Duodenal mucosa (tissue), 2 donors: ENCODE measurements around the gene ATP6V0B.

Source experiments
- H3K27ac ChIP-seq: one replicate; pipeline ENCODE4 v1.7.0; 2013; ENCODE audit warnings: low read depth, low read length
- H3K27me3 ChIP-seq, 2 donors: one replicate each; pipeline ENCODE4 v1.7.0; 2013; ENCODE audit warnings: low read length in 2 of 2, control low read depth in 1 of 2; ENCODE audit not compliant: insufficient read depth in 2 of 2, control insufficient read depth in 1 of 2
- H3K36me3 ChIP-seq, 2 donors: one replicate each; pipeline ENCODE4 v1.7.0; 2013; ENCODE audit warnings: low read length in 2 of 2, control low read depth in 1 of 2; ENCODE audit not compliant: insufficient read depth in 2 of 2, control insufficient read depth in 1 of 2
- H3K4me1 ChIP-seq, 2 donors: one replicate each; pipeline ENCODE4 v1.7.0; 2013; ENCODE audit warnings: low read length in 2 of 2, control low read depth in 1 of 2; ENCODE audit not compliant: insufficient read depth in 2 of 2, control insufficient read depth in 1 of 2
- H3K4me3 ChIP-seq, 2 donors: one replicate each; pipeline ENCODE4 v1.7.0; 2013; ENCODE audit warnings: low read length in 2 of 2, low read depth in 1 of 2
- H3K9ac ChIP-seq, 2 donors: one replicate each; pipeline ENCODE4 v1.7.0; 2013; ENCODE audit warnings: low read length in 2 of 2, low read depth in 1 of 2
- H3K9me3 ChIP-seq, 2 donors: one replicate each; pipeline ENCODE4 v1.7.0; 2013; ENCODE audit warnings: low read length in 2 of 2, control low read depth in 1 of 2; ENCODE audit not compliant: control insufficient read depth in 1 of 2

Gene ATP6V0B

DNA sequence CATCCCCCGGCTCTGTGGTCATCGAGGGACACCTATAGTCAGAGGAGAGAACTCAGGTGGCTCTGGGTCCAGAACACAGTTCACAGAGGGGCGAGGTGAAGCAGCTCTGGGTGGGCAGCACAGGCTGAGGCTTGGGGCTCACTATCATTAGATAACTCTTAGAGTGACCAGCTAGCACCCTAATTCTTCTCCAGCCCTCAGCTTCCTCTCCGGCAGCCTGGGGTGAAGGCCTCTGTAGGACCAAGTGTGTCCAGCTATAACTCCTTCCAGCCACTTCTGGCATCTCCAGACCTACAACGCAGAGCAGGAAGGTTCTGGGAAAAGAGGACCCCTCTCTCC lies 39.8 kb upstream of the ATP6V0B start:
- H3K9me3 ChIP-seq = no peaks in the 10 kb centered on the region
- no peaks in the 10 kb centered on the region for H3K36me3 ChIP-seq
- no peak overlapping the region for H3K27ac ChIP-seq
- H3K27me3 ChIP-seq = peaks cover 0 to 6% of the 10 kb centered on the region in 2 donors
- H3K9ac ChIP-seq = peak overlapping the region in 1 of 2 donors; percentile 7
- no peak overlapping the region for H3K4me3 ChIP-seq
- peaks cover 15 to 21% of the 10 kb centered on the region in 2 donors for H3K4me1 ChIP-seq

DNA sequence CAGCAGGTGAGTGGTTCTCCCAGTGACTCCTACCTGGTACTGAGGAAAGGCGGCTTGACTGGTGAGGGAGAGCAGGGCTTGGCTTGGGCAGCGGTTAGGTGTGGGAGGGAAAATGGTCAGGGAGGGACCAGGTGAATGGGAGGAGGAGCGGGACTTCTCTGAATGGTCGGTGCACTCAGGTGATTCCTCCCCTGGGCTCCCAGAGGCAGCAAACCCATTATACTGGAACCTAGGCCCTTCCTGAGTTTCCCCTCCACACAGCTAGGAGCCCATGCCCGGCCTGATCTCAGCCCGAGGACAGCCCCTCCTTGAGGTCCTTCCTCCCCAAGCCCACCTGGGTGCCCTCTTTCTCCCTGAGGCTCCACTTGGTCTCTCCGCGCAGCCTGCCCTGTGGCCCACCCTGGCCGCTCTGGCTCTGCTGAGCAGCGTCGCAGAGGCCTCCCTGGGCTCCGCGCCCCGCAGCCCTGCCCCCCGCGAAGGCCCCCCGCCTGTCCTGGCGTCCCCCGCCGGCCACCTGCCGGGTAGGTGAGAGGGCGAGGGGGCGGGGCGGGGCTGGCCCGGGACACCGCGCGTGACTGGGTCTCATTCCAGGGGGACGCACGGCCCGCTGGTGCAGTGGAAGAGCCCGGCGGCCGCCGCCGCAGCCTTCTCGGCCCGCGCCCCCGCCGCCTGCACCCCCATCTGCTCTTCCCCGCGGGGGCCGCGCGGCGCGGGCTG lies 38.9 kb upstream of the ATP6V0B start:
- Histone ChIP-seq H3K27me3 (peaks cover 0 to 6% of the 10 kb centered on the region in 2 donors), H3K9me3 (no peaks in the 10 kb centered on the region), H3K4me3 (peak overlapping the region in 1 of 2 donors; percentile 26), H3K36me3 (no peaks in the 10 kb centered on the region), H3K4me1 (peaks cover 15 to 21% of the 10 kb centered on the region in 2 donors), H3K27ac (no peak overlapping the region), H3K9ac (no peak overlapping the region)

DNA sequence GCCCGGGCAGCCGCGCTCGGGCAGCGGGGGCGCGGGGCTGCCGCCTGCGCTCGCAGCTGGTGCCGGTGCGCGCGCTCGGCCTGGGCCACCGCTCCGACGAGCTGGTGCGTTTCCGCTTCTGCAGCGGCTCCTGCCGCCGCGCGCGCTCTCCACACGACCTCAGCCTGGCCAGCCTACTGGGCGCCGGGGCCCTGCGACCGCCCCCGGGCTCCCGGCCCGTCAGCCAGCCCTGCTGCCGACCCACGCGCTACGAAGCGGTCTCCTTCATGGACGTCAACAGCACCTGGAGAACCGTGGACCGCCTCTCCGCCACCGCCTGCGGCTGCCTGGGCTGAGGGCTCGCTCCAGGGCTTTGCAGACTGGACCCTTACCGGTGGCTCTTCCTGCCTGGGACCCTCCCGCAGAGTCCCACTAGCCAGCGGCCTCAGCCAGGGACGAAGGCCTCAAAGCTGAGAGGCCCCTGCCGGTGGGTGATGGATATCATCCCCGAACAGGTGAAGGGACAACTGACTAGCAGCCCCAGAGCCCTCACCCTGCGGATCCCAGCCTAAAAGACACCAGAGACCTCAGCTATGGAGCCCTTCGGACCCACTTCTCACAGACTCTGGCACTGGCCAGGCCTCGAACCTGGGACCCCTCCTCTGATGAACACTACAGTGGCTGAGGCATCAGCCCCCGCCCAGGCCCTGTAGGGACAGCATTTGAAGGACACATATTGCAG lies 38.2 kb upstream of the ATP6V0B start:
- H3K27me3 ChIP-seq = peaks cover 0 to 6% of the 10 kb centered on the region in 2 donors
- no peaks in the 10 kb centered on the region for H3K9me3 ChIP-seq
- H3K27ac ChIP-seq = no peak overlapping the region
- no peaks in the 10 kb centered on the region for H3K36me3 ChIP-seq
- peak overlapping the region; percentile 54 to 55 for H3K4me3 ChIP-seq
- no peak overlapping the region for H3K9ac ChIP-seq
- peaks cover 15 to 21% of the 10 kb centered on the region in 2 donors for H3K4me1 ChIP-seq

DNA sequence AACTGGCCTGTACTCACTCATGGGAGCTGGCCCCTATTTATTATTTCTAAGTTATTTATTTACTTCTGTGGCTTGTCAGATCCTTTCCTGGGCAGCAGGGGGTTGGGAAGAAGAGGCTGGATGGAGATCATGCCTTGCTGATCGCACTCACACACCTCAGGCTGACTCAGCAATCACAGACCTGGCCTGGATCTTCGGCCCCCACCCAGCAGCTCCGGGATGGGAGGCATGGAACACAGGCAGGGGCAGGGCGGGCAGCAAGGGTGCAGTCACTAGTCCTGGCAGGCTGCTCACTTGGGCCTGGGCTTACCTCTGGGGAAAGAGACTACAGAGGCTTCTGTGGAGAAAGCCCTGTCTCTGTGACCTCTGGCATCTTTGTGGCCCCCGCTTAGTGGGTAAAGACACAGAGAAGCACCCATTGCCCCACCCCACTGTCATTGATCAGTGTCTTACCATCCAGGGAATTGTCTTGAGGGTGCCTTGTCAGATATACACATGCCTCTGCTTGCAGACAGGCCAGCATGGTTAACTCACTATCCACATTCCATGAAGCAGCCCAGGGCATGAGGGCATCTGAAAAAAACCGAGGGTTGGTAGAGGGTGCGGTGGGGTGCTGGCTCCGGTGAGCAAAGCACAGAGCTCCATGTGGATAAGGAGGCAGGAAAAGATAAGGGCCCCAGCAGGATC lies 37.4 kb upstream of the ATP6V0B start:
- Histone ChIP-seq H3K4me1 (peaks cover 15 to 21% of the 10 kb centered on the region in 2 donors), H3K27me3 (peaks cover 0 to 6% of the 10 kb centered on the region in 2 donors), H3K4me3 (no peak overlapping the region), H3K27ac (no peak overlapping the region), H3K9me3 (no peaks in the 10 kb centered on the region), H3K9ac (no peak overlapping the region), H3K36me3 (no peaks in the 10 kb centered on the region)

DNA sequence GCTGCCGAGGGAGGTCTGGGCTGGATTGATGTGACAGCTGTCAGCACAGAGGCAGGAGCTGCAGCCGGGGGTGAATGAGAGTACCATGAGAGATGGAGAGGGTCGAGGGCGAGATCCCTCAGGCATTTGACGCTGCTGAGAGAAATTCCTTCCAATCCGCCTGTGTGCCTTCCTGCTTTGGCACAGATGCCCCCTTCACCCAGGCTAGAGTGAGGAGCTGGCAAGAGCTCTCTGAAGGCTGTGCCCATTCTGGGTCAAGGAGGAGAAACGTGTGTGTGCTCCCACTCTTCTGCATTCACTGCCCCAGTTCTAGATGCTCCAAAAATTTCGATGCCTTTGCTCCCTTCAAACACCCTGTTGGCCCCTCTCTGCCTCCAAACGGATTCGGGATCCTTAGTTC lies 36.4 kb upstream of the ATP6V0B start:
- H3K4me1 ChIP-seq = peaks cover 9 to 17% of the 10 kb centered on the region in 2 donors
- no peaks in the 10 kb centered on the region for H3K9me3 ChIP-seq
- H3K27me3 ChIP-seq = no peaks in the 10 kb centered on the region
- no peaks in the 10 kb centered on the region for H3K36me3 ChIP-seq
- no peak overlapping the region for H3K27ac ChIP-seq
- no peak overlapping the region for H3K9ac ChIP-seq
- H3K4me3 ChIP-seq = no peak overlapping the region

DNA sequence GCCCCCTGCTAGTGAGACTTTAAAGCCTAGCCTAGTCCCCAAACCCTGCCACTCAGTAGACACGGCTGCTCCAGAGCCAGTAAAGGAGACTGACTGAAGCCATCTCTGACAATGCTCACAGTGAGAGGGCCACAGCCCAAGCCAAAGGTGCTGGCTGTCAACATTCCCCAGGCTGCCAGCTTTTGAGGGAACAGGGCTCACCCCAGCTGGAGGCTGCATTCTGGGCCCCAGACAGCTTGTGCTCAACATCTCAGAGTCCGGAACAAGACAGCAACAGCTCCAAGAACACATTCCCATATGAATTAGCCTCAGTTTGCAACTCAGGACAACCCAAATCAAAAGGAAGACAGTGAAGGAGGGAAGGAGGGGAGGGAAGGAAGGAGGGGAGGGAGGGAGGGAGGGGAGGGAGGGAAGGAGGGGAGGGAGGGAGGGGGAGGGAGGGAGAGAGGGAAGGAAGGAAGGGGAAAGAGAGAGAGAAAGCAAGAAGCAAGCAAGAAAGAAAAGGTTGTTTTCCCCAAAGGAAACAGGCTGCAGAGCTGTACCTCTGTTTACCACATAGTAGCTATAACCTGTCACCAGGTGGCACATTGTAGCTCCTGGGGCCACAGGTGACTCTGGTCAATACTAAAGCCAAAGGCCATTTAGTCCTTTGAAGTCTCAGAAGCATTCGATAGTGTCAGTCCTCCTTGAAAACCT lies 35.7 kb upstream of the ATP6V0B start:
- peaks cover 5 to 12% of the 10 kb centered on the region in 2 donors for H3K4me1 ChIP-seq
- no peaks in the 10 kb centered on the region for H3K36me3 ChIP-seq
- no peak overlapping the region for H3K27ac ChIP-seq
- H3K4me3 ChIP-seq = no peak overlapping the region
- H3K9ac ChIP-seq = no peak overlapping the region
- no peaks in the 10 kb centered on the region for H3K9me3 ChIP-seq
- H3K27me3 ChIP-seq = no peaks in the 10 kb centered on the region

DNA sequence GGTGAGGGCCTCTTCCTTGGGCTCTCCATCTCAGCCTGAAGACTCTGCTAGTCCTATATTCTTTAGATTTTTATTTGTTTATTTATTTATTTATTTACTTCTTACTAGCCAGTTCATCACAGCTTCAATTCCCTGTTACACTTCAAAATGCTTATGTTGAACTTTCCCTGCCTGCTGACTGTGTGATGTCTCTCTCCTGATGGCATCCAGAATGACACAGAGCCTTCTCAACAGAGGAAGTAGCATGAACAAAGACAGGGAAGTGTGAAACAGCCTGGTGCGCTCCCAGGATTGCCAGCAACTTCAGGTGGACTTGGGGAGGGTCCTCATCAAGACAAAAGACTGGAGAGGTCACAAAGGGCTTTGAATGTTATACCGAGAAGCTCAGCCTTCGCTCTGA lies 32.3 kb upstream of the ATP6V0B start:
- H3K4me3 ChIP-seq = no peak overlapping the region
- H3K27ac ChIP-seq = no peak overlapping the region
- no peaks in the 10 kb centered on the region for H3K9me3 ChIP-seq
- no peaks in the 10 kb centered on the region for H3K27me3 ChIP-seq
- peaks cover 9 to 11% of the 10 kb centered on the region in 2 donors for H3K4me1 ChIP-seq
- no peak overlapping the region for H3K9ac ChIP-seq
- no peaks in the 10 kb centered on the region for H3K36me3 ChIP-seq

DNA sequence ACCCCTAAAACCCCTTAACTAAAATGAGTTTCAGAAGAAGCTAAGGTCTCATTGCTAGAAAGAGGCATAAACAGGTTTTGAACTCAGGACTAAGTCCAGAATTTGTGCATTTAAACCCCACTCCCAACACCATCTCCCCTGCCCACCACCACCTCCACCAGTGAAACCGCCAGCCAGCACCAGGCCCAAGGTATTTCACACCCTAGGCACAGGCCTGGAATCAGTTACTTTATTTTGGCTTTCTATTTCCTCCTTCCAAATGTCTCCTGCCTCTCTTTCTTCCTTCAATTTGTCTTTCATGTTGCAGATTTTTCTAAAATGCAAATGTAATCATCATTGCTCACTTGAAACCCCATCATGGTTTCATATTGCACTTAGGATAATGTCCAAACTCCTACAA lies 29.9 kb upstream of the ATP6V0B start:
- no peak overlapping the region for H3K9ac ChIP-seq

DNA sequence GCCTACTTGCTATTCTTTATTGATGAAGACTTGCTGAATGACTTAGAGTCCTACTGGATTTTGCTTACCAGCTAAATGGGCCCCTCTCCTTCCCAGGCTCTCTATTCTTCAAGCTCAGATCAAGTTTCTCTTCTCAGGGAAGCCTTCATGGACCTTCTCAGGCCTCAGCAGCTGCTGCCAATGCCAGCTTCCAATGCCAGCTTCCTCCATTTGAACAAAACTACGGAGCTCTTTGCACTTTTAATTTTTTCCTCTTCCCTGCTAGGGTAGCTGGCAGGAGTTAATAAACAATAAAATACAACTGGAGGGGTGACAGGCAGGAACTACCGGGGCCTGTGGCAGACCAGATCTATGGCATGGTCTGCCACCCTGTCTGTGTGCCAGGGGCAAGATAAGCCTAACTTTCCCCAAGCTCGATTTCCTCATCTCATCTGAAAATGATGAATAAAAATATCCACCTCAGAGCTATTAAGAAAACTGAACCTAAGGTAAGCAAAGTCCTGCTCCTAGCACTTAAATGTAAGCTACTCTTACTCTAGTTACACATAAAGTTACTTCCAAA lies 29.0 kb upstream of the ATP6V0B start:
- peak overlapping the region; percentile 93 to 98 for H3K4me3 ChIP-seq
- peaks cover 24 to 29% of the 10 kb centered on the region in 2 donors for H3K4me1 ChIP-seq
- H3K27ac ChIP-seq = peak overlapping the region; percentile 44
- no peaks in the 10 kb centered on the region for H3K27me3 ChIP-seq
- H3K9ac ChIP-seq = peak overlapping the region; percentile 69 to 93
- peaks cover 0 to 9% of the 10 kb centered on the region in 2 donors for H3K36me3 ChIP-seq
- no peaks in the 10 kb centered on the region for H3K9me3 ChIP-seq

More for the DNA sequence above, 29.9 kb upstream of the ATP6V0B start:
- Histone ChIP-seq H3K4me3 (no peak overlapping the region), H3K36me3 (peaks cover 0 to 6% of the 10 kb centered on the region in 2 donors), H3K27ac (no peak overlapping the region), H3K4me1 (peaks cover 24 to 29% of the 10 kb centered on the region in 2 donors), H3K27me3 (no peaks in the 10 kb centered on the region), H3K9me3 (no peaks in the 10 kb centered on the region)
